Stimulated activated CD4-positive, alpha-beta T cell treated with anti-CD3 and anti-CD28 coated beads, Interleukin-4, amount 100 ng/mL, for 48 hours (primary cell): ENCODE results near the gene AMELY.
"Not testable (repeated sequence)": the region's sequence is repeated elsewhere in the genome, so short reads cannot be mapped to it uniquely, and the experiment has no call there.

Experiments used
- DNase-seq, 2 donors: peaks; one replicate each; pipeline ENCODE4 v3.0.0-alpha.2; 2020; ENCODE audit warnings: low read depth in 2 of 2

The AMELY gene, protein sequence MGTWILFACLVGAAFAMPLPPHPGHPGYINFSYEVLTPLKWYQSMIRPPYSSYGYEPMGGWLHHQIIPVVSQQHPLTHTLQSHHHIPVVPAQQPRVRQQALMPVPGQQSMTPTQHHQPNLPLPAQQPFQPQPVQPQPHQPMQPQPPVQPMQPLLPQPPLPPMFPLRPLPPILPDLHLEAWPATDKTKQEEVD

DNA sequence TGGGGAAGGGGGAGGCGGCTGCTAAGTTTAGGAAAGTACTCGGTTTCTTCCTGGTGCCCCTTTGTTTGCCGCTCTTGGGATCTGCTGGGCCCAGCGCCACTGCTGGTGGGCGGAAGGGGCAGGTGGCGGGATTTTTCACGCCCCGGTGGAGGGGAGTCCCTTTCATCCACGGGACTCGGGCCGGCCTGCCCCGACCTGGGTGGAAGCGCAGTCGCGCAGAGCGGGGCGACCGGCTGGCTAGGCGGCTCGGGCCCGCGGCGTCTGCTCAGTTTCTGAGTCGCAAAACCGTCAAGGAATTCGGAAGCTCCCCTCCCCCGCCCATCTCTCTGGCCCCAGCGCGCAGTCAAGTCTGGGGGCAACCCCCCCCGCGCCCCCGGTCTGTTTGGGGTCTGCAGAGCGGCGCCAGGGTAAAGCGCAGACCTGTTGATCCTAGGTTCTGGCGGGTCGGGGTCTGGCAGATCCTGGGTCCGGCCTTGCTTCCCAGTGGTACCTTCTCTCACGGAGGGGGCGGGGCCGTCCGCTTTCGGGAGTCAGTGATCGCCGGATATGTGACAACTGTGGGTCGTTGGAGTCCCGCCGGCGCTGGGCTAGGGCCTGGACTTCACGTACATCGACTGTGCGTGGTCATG is at the start of gene AMELY:
TSS of gene AMELY (minus strand) at position 500 of the 629 bp plus-strand sequence. CDS start 39,144 bp downstream, outside the sequence.
- DNase-seq: no peak

DNA sequence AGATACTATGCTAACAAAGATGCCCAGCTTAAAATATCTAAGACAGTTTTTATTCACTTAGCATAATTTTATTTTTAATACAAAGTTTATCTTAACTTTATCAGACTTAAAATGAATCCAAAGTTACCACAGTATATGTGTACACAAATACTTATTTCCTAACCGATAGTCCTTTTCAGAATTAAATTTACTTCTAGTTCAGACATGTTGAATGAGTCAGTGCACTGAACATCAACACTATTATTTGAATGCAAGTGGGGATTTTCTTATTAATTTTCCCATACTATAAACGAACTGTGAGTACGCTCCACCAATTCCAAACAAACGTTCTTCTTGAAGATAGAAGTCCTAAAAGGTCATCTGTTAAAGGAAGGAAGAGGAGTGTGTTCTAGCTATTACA is 38.4 kb upstream of the AMELY start:
- no peak for DNase-seq

DNA sequence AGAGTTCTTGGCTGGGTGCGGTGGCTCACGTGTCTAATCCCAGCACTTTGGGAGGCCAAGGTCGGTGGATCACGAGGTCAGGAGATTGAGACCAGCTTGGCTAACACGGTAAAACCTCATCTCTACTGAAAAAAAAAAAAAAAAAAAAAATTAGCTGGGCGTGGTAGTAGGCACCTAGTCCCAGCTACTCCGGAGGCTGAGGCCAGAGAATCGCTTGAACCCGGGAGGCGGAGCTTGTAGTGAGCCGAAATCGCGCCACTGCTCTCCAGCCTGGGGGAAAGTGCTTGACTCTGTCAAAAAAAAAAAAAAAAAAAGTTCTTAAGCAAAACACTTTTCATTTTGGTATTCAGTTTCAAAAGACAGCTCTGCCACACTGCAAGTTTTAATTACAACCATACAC is 36.8 kb upstream of the AMELY start:
- DNase-seq: no peak

DNA sequence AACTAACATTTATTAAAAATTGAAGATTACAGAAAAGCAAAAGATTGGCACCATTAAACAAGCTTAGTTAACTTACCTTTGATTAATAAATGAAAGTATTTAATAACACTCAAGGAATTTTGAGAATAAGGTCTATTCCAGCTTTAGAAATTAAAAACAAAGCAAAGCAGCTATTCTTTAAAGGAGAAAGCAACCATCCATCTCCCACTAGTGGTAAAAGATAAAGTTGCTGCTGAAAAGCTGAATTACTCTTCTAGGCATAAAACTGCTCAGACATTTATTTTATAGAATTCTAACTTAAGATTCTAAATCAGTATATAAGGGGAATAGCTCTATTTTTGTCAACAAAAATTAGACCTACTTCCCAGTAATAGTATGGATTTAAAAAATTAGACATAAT is 36.1 kb upstream of the AMELY start:
- DNase-seq: no peak

DNA sequence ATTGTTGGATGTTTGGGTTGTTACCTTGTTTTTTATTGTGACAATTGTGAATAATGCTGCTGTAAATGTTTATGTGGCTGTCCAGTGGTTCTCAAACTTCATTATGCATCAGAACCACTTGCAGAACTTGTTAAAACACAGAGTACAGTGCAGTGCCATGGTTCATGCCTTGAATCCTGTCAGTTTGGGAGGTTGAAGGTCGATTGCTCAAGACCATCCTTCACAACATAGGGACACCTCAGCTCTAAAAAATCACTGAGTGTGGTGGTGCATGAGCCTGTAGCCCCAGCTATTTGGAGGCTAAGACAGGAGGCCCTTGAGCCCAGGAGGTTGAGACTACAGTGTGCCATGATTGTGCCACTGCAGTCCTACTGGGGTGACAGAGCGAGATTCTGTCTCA is 23.9 kb upstream of the AMELY start:
- DNase-seq: no peak

DNA sequence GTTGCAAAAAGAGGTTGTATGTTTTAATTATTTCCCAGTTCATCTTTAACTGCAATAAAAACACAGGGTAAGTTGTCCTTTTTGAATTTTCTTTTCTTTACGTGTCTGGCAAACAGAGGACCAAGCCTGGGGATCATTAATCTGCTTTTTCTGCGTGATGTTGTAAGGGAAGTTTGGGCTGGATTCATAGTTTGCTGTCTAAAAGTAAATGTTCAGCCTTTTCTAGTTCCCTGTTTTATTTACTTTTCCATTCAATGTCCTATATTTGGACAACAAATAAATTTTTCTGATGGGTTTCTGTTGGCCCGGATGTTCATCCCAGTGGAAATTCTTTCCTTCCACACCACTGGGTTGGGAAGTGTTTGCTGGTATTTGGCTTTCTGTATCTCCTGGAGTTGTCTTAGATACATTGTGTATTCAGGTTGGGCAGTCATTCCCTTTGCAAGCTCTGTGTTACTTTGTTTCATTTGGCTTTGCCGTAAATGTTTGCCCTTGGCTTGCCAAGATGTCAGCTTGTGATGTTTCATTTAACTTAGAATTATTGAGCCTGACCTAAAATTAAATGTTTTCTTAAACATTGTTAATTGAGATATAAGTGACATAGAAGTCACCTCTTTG is 20.3 kb upstream of the AMELY start:
- no peak for DNase-seq

DNA sequence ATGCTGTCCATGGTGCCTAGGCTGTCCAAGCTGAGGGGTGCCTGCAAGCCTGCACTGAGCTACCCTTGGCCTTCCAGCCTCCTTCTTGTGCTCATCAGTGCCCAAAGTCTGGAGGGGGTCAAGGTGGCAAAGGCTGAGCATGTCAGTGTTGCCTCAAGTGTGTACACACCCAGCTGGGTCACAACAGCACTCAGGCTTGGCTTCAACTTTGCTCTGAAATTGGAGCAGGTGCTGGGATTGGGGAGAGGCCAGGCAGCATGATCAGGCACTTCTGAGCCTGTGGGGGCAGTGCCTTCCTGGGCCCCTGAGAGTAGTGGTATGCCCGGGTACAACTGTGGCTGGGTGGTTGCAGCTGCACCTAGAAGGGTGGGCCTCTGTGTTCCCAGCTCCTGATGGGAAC is 17.7 kb upstream of the AMELY start:
- DNase-seq: no peak

DNA sequence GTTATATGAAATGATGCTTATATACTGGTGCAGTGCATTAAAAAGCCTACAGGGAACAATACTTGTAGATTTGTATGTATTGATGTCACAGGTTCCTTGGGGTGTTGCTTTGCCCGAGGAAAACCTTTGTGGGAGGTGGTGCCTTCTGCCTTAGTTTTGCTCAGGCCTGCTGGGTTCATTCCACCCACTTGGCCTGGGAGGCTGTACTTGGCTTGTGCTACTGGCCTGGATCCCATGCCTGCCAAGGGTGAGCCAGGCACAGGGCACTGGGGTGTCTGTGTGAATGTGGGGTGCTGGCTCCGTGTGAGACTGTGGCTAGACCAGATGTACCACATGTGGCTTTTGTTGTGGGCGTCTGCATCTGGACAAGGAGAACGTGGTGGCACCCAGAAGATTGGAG is 16.7 kb upstream of the AMELY start:
- no peak for DNase-seq

DNA sequence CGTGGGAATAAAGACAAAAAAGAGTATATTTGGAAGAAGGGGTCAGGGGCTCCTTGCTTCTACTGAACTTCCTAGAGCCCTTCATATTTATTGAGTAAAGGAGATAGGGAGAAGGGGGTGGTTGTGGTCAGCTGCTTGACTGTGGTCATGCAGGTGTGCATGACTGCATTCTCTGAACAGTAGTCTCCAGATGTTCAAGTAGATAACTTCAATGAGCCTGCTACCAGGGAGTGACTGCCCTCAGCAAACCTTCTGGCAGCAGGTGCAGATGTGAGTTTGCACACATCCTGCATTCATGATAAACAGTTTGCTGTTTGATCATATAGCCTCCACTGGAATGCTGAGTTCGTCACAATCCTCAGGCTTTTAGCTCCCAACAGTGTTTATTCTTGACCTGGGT is 9.5 kb upstream of the AMELY start:
- no peak for DNase-seq

DNA sequence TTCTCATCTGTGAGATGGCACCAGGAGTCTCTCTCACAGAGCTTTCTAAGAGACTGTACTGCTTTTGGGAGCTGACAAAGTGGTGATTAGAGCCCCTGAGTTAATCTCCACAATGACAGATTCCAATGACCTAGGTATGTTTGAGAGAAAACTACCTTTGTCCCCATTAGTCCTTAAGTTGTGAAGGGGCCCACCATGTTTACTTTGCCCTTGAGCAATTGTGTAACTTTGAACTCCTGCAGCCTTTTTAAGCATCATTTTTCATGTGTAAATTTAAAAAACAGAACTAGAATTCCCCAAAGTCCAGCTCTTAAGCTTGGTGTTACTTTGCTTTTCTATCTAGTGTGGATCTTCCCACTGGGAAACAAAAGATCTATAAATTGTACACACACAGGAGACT is 1.8 kb upstream of the AMELY start:
- no peak for DNase-seq

DNA sequence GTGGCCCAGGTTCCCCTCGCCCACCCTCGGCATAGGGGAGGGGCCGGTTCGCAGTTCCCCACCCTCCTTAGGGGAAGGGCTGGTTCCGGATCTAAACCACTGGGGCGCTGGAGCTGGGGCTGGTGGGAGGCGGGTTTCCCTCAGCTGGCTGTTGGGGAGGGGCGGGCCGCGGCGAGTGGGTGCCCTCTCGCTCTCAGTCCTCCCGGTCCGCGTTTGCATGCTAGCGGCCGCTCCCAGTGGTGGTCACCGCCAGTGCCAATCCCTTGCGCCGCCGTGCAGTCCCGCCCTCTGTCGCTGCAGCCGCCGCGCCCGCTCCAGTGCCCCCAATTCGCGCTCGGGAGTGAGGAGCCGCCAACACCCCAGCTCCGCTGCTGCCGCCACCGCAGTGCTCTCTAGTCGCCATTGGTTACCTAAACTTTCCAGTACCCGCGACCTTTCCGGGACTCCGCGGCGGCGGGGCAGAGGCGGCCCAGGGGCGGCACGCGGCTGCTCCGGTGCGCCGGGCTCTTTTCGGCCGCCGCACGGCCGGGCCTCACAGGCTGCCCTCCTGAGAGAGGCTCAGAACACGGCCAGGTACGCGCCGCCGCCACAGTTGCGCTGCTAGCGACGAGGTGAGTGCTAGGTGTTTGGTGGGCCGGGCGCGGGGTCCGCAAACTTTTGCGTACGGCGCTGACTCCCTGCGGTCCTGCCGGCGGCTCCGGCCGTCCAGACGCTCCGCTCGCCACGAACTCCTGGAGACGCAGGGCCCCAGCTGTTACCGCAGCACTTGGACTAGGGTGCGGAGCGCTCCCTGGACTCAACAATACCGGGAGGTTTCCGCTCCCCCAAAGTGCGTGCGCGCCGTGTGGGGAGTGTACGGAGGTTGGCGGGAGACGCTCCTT is 940 bp downstream of the AMELY start, which contains the start of gene TBL1Y:
TSS of gene TBL1Y (plus strand) at position 326 of the 881 bp plus-strand sequence. CDS start 114,388 bp downstream, outside the sequence.
- no peak for DNase-seq

DNA sequence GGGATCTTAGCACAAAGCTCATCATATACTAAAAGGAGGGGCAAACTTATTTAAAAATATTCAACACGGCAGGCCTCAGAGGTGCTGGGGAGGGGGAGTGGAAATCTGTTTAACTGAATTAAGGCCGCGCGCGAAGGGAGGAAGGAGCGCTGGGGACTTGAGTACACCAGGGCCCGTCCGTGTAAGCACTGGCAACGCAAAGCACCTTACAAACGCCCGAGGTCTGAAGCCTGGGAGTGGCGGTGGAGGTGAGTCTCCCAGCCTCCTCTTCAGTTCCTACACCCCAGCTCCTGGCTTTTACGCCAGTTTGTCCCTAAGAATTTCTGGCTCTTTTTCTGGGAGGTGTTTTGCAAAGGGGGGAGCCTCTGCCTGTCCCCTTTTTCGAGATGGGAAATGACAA is 1.7 kb downstream of the AMELY start:
- DNase-seq: no peak

DNA sequence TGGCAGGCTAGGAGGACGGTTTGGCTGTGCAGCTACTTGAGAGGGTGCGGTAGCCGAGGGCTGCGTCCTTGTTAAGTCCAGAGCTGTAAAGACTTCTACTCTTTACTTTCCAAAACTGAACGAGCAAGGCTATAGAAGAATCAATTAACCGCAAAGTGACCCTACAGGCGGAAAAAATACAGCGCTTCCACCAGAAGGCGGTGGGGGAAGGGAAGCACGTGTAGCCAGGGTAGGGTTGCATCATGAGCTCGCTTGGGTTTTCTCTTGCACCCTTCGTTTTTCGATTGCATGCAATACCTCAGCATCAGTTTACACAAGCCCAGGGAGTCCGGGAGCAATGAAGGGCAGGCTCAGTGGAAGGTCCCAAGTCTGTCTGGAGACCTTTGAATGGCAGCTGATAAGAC is 2.4 kb downstream of the AMELY start:
- DNase-seq: no peak

DNA sequence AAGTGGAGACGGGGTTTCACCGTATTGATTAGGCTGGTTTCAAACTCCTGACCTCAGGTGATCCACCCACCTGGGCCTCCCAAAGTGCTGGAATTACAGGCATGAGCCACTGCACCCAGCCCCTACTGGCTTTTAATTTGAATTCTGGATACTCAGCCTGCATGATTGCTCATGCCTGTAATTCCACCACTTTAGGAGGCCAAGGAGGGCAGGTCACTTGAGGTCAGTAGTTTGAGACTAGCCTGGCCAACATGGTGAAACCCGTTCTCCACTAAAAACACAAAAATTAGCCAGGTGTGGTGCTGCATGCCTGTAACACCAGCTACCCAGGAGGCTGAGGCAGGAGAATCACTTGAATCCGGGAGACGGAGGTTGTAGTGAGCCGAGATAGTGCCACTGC is 3.5 kb downstream of the AMELY start:
- DNase-seq: not testable (repeated sequence)

DNA sequence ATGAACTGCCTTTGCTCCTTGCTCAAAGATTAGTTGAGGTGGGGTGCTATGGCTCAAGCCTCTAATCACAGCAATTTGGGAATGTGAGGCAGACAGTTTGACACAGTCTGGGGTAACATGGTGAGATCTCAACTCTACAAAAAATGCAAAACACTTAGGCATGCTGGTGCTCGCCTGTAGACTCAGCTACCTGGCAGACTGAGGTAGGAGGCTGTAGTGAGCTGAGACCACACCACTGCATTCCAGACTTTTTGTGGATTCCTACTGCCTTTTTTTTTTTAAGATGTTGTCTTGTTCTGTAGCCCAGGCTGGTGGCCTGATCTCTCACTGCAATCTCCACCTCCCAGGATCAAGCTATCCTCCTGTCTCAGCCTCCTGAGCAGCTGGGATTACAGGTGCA is 4.0 kb downstream of the AMELY start:
- DNase-seq: no peak

DNA sequence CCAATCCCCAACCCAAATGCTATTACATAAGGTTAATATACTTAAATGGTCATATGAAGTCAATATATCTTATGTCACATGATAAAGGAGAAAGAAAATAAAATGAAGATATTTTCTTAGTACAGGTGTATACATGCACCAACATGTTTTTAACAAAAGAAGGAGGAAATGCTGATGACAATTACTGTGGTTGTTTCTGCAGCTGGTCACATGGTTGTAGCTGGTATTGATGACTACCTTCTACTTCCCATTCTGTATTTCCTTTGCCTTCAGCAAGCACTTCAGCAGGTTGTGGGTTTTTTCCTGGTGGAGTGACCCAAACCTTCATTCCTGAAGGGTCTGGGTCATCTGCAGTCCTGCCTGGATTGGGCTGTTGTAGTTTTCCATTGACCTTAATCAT is 9.4 kb downstream of the AMELY start:
- not testable (repeated sequence) for DNase-seq

DNA sequence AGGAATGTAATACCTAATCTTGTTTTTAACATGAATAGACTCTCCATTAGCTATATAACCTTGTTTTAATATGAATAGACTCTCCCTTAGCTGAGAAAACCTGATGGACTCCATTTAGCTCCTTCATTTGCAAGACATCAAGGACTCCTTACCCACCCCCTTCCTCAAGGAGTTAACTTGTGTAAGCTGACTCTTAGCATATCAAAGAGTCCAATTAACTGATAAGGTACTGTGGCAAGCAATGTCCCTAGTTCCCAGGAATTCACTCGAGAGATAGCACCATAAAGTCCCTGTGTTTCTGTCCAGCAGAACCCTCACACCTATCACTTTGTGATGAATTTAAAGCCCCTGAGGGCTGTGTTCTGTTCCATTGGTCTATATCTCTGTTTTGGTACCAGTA is 16.3 kb downstream of the AMELY start:
- no peak for DNase-seq

DNA sequence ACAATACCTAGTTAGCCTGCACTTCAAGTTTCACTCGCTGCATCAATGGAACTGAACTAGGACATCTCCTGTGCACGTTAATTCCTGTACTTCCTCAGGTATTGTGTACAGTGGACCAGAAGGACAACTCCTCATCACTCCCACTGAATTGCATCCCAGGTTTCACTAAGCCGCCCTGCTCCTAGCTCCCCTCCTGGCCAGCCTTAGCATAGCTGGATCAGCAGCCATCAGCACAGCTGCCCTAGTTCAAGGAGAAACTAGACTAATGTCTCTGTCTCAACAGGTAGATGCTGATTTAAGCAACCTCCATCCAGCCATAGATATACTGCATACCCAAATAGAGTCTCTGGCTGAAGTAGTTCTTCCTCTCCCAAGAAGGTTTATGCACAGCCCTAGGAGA is 17.1 kb downstream of the AMELY start:
- no peak for DNase-seq

DNA sequence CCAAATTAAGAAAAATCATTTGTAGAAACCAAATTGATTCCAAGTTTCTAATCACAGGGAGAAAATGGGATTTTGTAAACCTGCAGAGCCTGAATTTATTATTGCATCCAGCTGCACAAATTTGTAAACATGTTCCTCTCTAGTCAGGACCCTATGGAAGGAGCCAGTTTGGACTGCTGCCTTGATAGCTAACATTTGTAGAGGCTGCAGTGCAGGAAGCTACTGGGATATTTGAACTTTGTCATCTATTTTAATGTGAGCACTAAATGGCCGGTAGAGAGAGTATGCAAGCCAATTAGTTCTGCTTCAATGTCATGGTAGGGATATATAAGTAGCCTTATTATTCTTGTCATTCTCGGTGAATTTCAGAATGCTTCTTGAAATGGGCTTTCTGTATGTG is 62.2 kb downstream of the AMELY start:
- DNase-seq: no peak

DNA sequence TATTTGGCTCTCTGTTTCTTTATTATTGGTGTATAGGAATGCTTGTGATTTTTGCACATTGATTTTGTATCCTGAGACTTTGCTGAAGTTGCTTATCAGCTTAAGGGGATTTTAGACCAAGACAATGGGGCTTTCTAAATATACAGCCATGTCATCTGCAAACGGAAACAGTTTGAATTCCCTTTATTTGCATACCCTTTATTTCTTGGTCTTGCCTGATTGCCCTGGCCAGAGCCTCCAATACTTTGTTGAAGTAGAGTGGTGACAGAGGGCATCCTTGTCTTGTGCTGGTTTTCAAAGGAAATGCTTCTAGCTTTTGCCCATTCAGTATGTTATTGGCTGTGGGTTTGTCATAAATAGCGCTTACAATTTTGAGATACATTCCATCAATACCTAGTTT is 68.9 kb downstream of the AMELY start:
- not testable (repeated sequence) for DNase-seq
